ENCODE data around the gene HLA-DOA.

- TF ChIP-seq EZH2 (optimal IDR thresholded peaks at IDR 0.05; ENCODE audit: low read depth, low read length) (no peak), CTCF (IDR thresholded peaks at IDR 0.05; ENCODE audit: low read length) (no peak), EZH2phosphoT487 (IDR thresholded peaks at IDR 0.05; ENCODE audit: low read length) (no peak)
These were observed 41.1 kb downstream of the HLA-DOA start, which contains the start of gene BRD2 for GRCh38 chr6:32968093-32968866.
